GM19467 (cell line): ENCODE results near the gene CFHR4.
"Not testable (repeated sequence)": the region's sequence is repeated elsewhere in the genome, so short reads cannot be mapped to it uniquely, and the experiment has no call there.

ENCODE experiments used
- ATAC-seq: cut with Tn5 transposase; IDR thresholded peaks from one replicate; pipeline ENCODE4 v1.9.1; 2021; ENCODE audit warnings: mild to moderate bottlenecking, moderate library complexity; ENCODE audit not compliant: unreplicated experiment

CFHR4 gene

DNA sequence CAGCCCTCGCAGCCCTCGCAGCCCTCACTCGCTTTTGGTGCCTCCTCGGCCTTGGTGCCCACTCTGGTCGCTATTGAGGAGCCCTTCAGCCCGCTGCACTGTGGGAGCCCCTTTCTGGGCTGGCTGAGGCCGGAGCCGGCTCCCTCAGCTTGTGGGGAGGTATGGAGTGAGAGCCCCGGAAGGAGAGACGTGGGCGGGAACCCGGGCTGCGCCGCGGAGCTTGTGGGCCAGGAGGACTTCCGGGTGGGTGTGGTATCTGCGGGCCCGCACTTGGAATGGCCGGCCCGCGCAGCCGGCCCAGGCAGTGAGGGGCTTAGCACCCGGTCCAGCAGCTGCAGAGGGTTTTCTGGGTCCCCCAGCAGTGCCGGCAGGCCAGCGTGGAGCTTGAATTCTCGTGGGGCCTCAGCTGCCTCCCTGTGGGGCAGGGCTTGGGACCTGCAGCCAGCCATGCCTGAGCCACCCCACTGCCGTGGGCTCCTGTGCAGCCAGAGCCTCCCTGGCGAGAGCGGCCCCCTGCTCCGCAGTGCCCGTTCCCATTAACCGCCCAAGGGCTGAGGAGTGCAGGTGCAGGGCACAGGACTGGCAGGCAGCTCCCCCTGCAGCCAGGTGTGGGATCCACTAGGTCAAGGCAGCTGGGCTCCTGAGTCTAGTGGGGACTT lies 45.8 kb downstream of the CFHR4 start:
- no peak for ATAC-seq

DNA sequence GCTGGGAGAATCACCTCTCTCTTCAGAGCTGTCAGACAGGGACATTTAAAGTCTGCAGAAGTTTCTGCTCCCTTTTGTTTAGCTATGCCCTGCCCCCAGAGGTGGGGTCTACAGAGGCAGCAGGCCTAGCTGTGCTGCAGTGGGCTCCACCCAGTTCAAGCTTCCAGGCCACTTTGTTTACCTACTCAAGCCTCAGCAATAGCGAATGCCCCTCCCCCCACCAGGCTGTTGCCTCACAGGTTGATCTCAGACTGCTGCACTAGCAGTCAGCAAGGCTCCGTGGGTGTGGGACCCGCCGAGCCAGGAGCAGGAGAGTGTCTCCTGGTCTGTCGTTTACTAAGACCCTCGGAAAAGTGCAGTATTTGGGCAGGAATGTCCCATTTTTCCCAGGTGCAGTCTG lies 53.6 kb downstream of the CFHR4 start:
- not testable (repeated sequence) for ATAC-seq

DNA sequence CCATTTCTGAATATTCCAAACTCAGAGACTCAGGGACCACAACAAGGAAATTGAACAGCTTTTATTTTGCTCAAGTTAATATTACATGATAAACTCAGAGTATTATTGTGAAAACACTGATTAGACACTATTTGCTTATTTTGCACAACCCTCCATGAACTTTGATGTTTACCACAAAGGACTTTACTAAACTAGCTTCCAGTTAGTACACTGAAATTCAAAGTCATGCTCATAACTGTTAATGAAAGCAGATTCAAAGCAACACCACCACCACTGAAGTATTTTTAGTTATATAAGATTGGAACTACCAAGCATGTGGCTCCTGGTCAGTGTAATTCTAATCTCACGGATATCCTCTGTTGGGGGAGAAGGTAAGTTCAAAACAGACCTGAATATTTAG lies 55.7 kb downstream of the CFHR4 start, which contains the start of gene CFHR2:
Gene CFHR2 (plus strand): TSS at position 171 of the 400 bp plus-strand sequence. CDS start 143 bp downstream, at position 314.
- ATAC-seq = not testable (repeated sequence)

DNA sequence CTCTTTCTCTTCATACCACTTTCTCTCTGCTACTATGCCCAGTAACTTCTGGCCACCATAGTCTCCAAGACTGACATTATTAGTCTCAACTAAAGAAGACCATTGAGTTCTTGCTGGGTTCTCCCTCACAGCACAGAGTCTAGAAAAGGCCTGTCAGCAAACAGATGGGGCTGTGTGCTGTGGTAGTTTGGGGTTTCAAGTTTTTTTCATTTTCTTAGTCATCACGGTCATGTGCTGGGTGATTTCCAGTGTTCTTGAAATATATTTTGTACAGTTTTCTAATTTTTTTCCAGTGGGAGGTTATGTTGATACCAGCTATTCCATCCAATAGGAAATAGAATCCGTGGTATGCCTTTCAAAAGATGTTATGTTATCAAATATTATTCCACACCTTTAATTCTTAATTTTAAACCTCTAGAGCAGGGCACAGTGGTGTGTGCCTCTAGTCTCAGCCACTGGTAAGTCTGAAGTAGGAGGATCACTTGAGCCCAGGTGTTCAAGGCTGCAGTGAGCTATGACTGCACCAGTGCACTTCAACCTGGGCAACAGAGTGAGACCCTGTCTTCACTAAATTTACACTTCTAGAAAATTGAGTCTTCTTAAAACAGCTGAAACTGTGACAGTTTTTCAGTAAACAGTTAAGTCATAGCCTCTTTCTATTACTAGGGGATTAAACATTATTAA lies 64.0 kb downstream of the CFHR4 start:
- ATAC-seq = peak; percentile 54

DNA sequence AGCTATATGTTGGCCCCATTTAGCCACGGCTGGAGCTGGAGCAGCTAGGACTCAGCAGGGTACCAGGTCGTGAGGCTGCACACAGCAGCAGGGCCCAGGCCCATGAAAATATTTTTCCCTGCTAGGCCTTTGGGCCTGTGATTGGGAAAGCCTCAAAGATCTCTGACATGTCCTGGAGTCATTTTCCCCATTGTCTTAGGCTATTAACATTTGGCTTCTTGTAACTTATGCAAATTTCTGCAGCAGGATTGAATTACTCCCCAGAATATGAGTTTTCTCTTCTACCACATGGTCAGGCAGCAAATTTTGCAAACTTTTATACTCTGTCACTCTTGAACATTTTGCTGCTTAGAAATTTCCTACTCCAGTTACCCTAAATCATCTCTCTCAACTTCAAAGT lies 66.9 kb downstream of the CFHR4 start:
- no peak for ATAC-seq

DNA sequence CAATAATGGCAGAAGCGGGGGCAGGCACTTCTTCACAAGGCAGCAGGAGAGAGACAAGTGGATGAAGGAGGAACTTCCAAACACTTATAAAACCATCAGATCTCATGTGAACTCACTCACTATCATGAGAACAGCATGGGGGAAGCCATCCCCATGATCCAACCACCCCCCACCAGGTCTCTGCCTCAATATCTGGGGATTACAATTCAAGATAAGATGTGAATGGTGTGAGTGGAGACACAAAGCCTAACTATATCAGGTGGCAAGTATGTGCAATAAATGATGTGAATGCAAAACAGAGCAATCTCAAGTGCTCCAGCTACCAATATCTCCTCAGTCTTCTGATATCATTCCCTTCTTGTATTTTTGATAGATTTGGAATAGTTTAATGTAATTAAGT lies 68.1 kb downstream of the CFHR4 start:
- ATAC-seq = no peak

DNA sequence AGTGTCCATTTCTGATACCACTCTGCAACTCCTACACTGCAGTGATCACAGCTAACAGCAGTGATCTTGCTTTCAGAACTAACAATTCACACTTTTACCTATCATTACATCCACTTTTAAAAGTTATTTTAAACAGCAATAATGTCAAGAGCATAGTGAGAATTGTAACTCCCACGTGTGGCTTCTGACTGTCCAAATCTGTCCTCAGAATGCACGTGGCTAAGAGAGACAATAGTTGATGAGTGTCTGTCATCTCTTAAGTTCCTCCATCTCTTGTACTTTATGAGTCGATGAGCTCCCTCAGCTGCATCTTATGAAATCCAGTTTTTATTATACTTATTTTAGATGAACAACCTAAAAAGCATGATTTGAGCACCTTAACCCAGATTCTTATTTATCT lies 73.0 kb downstream of the CFHR4 start:
- no peak for ATAC-seq
